Activated T-helper 17 cell treated with anti-CD3 and anti-CD28 coated beads, Interleukin-2, amount 50 U/mL, for 72 hours (primary cell): ENCODE measurements around the gene TESK1. TPM values are rescaled to one million over a fixed set of nuclear protein-coding genes. Genes with fewer than 3 reads are reported as not detected.
"Not testable (repeated sequence)": the region's sequence is repeated elsewhere in the genome, so short reads cannot be mapped to it uniquely, and the experiment has no call there.

Experiments
- ATAC-seq: fragments of 150-1000 bp; cut with Tn5 transposase; replicated peaks from 2 replicates; pipeline ENCODE4 v1.10.0; 2021; ENCODE audit warnings: mild to moderate bottlenecking, moderate library complexity
- H3K27ac Mint-ChIP-seq: one replicate; pipeline ENCODE4 v1.8.0; 2022; ENCODE audit warnings: mixed read lengths
- H3K27me3 Mint-ChIP-seq: one replicate; pipeline ENCODE4 v1.8.0; 2022; ENCODE audit warnings: mixed read lengths
- H3K36me3 Mint-ChIP-seq: one replicate; pipeline ENCODE4 v1.8.0; 2022; ENCODE audit warnings: low read depth, mild to moderate bottlenecking, mixed read lengths
- H3K4me1 Mint-ChIP-seq: one replicate; pipeline ENCODE4 v1.8.0; 2022; ENCODE audit warnings: mixed read lengths
- H3K4me3 Mint-ChIP-seq: one replicate; pipeline ENCODE4 v1.8.0; 2022; ENCODE audit warnings: mild to moderate bottlenecking, mixed read lengths
- H3K9me3 Mint-ChIP-seq: one replicate; pipeline ENCODE4 v1.8.0; 2022; ENCODE audit warnings: mixed read lengths
- total RNA-seq, 2 donors: library from RNA; stranded (reverse); gene quantifications; one replicate each; pipeline ENCODE4 v1.2.3, GENCODE V29; 2022

Gene TESK1
- total RNA-seq, 2 donors from 2014 or later = 23.5 to 39.0 TPM

GRCh38 chr9:35639225-35639624 lies 34.2 kb downstream of the TESK1 start:
- Mint-ChIP-seq H3K4me3 (peak overlapping the region; percentile 64), H3K36me3 (peaks cover 12% of the 10 kb centered on the region), H3K4me1 (peaks cover 20% of the 10 kb centered on the region), H3K27ac (peak overlapping the region; percentile 65)
- H3K9me3 Mint-ChIP-seq, H3K27me3 Mint-ChIP-seq, ATAC-seq: not testable (repeated sequence)

DNA sequence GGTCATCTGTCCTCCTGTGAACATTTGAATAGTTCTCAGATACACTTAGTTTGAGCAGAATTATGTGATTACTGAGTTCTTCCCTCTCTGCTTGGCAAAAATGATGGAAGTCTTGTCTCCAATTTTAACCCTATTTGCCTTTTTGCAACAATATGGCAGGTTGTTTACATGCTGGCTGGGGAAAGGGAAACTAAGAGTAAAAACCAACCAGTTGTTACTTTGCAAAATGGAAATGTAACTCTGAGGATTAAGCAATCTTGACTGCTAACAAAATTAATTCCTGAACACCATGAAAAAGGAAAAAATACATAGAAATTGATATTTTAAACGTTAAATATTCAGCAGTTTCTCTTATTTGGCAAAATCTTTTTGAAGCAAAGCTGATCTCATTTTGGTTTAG lies 34.6 kb downstream of the TESK1 start:
- ATAC-seq = no peak
- peaks cover 23% of the 10 kb centered on the region for H3K4me1 Mint-ChIP-seq
- peak overlapping the region; percentile 64 for H3K4me3 Mint-ChIP-seq
- peaks cover 16% of the 10 kb centered on the region for H3K36me3 Mint-ChIP-seq
- H3K27ac Mint-ChIP-seq = peak overlapping the region; percentile 65
- H3K9me3 Mint-ChIP-seq = peaks cover 4% of the 10 kb centered on the region
- no peaks in the 10 kb centered on the region for H3K27me3 Mint-ChIP-seq

- peaks cover 21% of the 10 kb centered on the region for H3K36me3 Mint-ChIP-seq
- not testable (repeated sequence) for ATAC-seq, H3K27ac Mint-ChIP-seq, H3K9me3 Mint-ChIP-seq, H3K27me3 Mint-ChIP-seq
- peaks cover 24% of the 10 kb centered on the region for H3K4me1 Mint-ChIP-seq
- peak overlapping the region; percentile 64 for H3K4me3 Mint-ChIP-seq
Measured at GRCh38 chr9:35640431-35640830, 35.4 kb downstream of the TESK1 start.

DNA sequence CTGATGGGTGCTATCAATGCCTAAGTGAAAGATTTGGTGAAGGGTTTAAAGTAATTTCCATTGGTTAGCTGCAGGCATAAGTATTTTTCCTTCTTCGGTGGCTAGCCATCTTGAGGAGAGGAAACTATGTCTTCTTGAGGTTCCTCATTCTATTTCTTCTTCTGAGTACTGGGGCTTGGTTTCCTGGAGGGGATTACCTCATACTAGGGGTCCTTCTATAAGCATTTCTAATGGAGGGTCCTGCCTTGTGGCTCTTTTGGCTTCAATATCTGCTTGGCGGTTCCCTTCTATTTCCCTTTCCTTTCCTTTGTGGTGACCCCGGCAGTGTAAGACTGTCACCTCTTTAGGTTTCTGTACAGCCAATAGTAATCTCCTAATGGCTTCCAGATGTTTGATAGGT lies 36.4 kb downstream of the TESK1 start:
- peaks cover 29% of the 10 kb centered on the region for H3K36me3 Mint-ChIP-seq
- H3K4me3 Mint-ChIP-seq, H3K9me3 Mint-ChIP-seq, H3K27me3 Mint-ChIP-seq, H3K27ac Mint-ChIP-seq, ATAC-seq: not testable (repeated sequence)
- peaks cover 15% of the 10 kb centered on the region for H3K4me1 Mint-ChIP-seq

DNA sequence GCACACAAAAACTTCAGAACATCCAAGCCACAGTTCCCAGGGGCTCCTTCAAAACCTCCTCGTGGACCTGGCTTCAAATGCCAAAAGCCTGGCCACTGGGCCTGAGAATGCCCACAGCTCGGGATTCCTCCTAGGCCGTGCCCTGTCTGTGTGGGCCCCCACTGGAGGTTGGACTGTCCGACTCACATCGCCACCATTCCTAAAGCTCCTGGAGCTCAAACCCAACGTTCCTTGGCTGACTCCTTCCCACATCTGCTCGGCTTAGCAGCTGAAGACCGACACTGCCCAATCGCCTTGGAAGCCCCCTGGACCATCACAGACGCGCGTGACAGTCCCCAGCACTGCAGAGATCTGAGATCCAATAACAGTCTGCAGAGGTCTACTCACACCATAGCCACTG lies 38.0 kb downstream of the TESK1 start:
- peaks cover 35% of the 10 kb centered on the region for H3K36me3 Mint-ChIP-seq
- H3K27me3 Mint-ChIP-seq = no peaks in the 10 kb centered on the region
- no peak for ATAC-seq

GRCh38 chr9:35645736-35646135 lies 40.7 kb downstream of the TESK1 start:
- Mint-ChIP-seq H3K4me3 (peak overlapping the region; percentile 90), H3K4me1 (peaks cover 23% of the 10 kb centered on the region), H3K36me3 (peaks cover 55% of the 10 kb centered on the region), H3K27ac (peak overlapping the region; percentile 92)
- H3K9me3 Mint-ChIP-seq, ATAC-seq, H3K27me3 Mint-ChIP-seq: not testable (repeated sequence)

More for the DNA sequence above, 38.0 kb downstream of the TESK1 start:
- Mint-ChIP-seq H3K27ac (no peak overlapping the region), H3K4me1 (peaks cover 24% of the 10 kb centered on the region), H3K4me3 (no peak overlapping the region), H3K9me3 (peaks cover 4% of the 10 kb centered on the region)

DNA sequence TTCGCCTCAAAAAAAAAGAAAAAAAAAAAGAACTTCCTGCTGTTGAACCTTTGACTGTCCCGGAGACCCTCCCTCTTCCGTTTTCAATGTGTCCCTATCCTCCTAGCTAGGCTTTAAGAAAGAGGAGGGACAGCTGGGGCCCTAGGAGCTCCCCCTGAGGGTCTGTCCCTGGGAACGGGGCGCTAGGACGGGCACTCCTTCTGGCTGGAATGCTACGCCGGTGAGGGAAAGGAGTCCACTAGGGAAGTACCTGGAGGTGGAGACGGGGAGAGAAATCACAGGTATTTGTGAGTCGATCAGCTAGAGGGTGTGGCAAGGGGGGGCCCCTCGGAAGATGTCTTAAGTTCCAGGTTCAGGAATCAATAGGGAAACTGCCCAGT lies 41.1 kb downstream of the TESK1 start:
- peak overlapping the region; percentile 90 for H3K4me3 Mint-ChIP-seq
- peak overlapping the region; percentile 92 for H3K27ac Mint-ChIP-seq
- peaks cover 24% of the 10 kb centered on the region for H3K4me1 Mint-ChIP-seq
- no peaks in the 10 kb centered on the region for H3K9me3 Mint-ChIP-seq
- ATAC-seq = peak; percentile 8
- no peaks in the 10 kb centered on the region for H3K27me3 Mint-ChIP-seq
- H3K36me3 Mint-ChIP-seq = peaks cover 51% of the 10 kb centered on the region

DNA sequence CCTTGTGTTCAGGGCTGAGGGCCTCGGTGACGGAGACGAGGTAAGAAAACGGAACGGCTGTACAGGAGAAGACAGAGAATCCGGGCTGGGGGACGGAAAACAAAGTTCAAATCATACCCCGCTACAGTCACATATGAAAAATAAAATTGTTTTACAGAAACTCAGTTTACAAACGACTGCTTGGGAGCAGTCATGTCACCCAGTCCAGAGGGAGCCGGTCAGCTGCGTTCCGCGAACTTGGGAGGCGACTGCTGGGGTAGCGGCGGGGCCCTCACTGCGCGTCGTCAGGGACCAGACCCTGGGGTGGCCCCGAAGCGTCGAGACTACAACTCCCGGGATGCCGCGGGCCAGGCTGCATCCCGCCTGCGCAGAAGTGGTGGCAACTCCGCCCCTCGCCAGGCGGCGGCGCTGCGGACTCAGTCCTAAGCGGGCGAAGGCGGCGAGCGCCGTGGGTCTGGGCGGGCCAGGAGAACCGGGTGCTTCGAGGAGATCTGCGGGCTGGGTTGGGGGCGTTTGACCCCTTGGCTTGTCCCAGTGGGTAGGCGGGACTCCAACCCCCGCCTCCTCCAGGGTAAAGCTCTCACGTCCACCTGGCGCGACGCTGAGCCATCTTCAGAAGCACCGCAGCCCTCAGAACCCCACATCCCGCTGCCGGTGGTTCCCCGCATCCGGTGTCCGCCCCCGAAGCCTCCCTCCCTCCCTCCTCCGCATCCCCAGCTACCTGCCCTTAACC lies 41.6 kb downstream of the TESK1 start:
- peak; percentile 85 for ATAC-seq
- Mint-ChIP-seq H3K4me3 (peak overlapping the region; percentile 90), H3K27ac (peak overlapping the region; percentile 94), H3K9me3 (no peaks in the 10 kb centered on the region), H3K4me1 (peaks cover 28% of the 10 kb centered on the region), H3K36me3 (peaks cover 51% of the 10 kb centered on the region), H3K27me3 (no peaks in the 10 kb centered on the region)

GRCh38 chr9:35649431-35650340 lies 44.6 kb downstream of the TESK1 start:
- Mint-ChIP-seq H3K27ac (peak overlapping the region; percentile 94), H3K4me3 (peak overlapping the region; percentile 90), H3K9me3 (no peaks in the 10 kb centered on the region), H3K4me1 (peaks cover 25% of the 10 kb centered on the region), H3K27me3 (no peaks in the 10 kb centered on the region), H3K36me3 (peaks cover 44% of the 10 kb centered on the region)
- no peak for ATAC-seq

DNA sequence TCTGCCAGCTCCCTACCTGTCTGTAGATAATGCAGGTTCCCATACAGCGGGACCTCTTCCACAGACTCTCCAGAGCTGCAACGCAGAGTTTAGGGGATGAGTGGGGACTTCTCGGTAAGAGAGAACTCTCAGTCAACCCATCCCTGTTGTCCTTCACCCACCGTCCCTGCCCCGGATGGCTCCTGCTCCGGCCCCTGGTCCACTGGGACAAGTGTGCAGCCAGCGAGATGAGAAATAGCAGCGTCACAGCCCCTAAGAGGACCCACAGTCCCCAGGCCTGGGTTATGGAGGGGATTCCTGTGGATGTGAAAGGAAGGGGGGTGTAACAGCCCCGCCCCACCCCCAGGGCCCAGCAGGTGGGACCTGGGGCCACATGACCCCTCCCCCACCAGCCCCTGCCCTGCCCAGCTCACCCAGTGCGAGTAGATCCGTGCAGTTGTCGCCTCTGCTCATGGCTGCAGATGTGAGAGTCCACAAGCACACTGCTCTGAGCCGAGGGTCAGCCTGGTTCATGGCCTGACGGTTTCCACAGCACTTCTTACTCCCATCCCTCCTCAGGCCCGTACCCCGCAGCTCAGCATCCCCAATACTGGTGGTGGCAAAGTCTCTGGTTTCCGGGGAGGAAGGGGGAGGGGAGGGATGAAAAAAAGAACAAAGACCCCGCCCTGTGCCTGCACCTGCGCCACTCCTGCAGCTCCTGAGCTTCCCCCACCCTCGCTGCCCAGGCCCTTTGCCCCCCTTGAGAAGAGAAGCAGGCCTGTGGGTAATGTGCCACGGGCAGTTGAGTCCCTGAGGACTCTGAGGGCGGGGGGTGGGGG lies 45.5 kb downstream of the TESK1 start, which contains the start of gene SIT1:
SIT1 (minus strand) TSS at position 591 of the 818 bp plus-strand sequence; CDS start at position 513, 78 bp downstream.
- Mint-ChIP-seq H3K4me1 (peaks cover 24% of the 10 kb centered on the region), H3K4me3 (peak within 1 kb of the TSS; percentile 90)
- ATAC-seq = peak; percentile 47

DNA sequence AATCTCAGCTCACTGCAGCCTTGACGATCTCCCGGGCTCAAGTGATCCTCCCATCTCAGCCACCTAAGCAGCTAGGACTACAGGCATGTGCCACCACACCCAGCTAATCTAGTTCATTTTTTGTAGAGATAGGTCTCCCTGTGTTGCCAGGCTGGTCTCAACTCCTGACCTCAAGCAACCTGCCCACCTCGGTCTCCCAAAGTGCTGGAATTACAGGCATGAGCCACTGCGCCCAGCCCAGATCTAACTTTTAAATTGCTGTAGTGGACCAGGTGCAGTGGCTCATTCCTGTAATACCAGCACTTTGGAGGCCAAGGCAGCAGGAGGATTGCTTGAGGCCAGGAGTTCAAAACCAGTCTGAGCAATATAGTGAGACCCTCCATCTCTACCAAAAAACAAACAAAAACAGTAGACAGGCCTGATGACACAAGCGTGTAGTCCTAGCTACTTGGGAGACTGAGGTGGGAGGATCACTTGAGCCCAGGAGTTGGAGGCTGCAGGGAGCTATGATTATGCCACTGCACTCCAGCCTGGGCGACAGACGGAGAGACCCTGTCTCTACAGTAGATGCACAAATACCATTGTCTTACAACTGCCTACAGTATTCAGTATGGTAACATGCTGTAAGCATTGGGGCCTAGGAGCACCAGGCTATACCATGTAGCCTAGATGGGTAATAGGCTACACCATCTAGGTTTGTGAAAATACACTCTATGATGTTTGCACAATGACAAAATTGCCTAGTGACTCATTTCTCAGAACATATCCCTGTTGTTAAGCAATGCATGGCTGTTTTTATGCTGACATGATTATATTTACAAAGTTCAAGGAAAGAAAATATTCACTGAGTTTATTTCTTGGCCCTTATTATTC lies 47.1 kb downstream of the TESK1 start:
- Mint-ChIP-seq H3K27me3 (no peaks in the 10 kb centered on the region), H3K4me3 (peak overlapping the region; percentile 90), H3K27ac (peak overlapping the region; percentile 94), H3K36me3 (peaks cover 33% of the 10 kb centered on the region), H3K9me3 (no peaks in the 10 kb centered on the region), H3K4me1 (peaks cover 39% of the 10 kb centered on the region)
- ATAC-seq = peak; percentile 36

More for the DNA sequence above, 45.5 kb downstream of the TESK1 start, which contains the start of gene SIT1:
- Mint-ChIP-seq H3K36me3 (peaks cover 41% of the 10 kb centered on the region), H3K27ac (peak within 1 kb of the TSS; percentile 94), H3K9me3 (no peaks in the 10 kb centered on the region), H3K27me3 (no peaks in the 10 kb centered on the region)

GRCh38 chr9:35652829-35653209 lies 47.8 kb downstream of the TESK1 start:
- no peak overlapping the region for H3K4me3 Mint-ChIP-seq
- no peak overlapping the region for H3K27ac Mint-ChIP-seq
- no peaks in the 10 kb centered on the region for H3K9me3 Mint-ChIP-seq
- peaks cover 38% of the 10 kb centered on the region for H3K36me3 Mint-ChIP-seq
- peaks cover 39% of the 10 kb centered on the region for H3K4me1 Mint-ChIP-seq
- ATAC-seq = no peak
- no peaks in the 10 kb centered on the region for H3K27me3 Mint-ChIP-seq

DNA sequence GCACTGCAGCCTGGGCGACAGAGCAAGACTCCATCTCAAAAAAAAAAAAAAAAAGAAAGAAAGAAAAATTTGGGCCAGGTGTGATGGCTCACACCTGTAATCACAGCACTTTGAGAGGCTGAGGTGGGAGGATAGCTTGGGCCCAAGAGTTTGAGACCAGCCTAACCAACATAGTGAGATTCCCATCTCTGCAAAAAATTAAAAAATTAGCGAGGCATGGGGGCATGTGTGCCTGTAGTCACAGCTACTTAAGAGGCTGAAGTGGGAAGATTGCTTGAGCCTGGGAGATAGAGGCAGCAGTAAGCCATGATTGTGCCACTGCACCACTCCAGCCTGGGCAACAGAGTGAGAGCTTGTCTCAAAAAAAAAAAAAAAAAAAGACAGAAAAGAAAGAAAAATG lies 48.5 kb downstream of the TESK1 start:
- ATAC-seq = no peak
- Mint-ChIP-seq H3K36me3 (peaks cover 38% of the 10 kb centered on the region), H3K27ac (peak overlapping the region; percentile 66), H3K9me3 (no peaks in the 10 kb centered on the region), H3K4me1 (peaks cover 34% of the 10 kb centered on the region), H3K4me3 (no peak overlapping the region), H3K27me3 (no peaks in the 10 kb centered on the region)
